ENCODE measurements around the gene MAPK11.

The MAPK11 gene

DNA sequence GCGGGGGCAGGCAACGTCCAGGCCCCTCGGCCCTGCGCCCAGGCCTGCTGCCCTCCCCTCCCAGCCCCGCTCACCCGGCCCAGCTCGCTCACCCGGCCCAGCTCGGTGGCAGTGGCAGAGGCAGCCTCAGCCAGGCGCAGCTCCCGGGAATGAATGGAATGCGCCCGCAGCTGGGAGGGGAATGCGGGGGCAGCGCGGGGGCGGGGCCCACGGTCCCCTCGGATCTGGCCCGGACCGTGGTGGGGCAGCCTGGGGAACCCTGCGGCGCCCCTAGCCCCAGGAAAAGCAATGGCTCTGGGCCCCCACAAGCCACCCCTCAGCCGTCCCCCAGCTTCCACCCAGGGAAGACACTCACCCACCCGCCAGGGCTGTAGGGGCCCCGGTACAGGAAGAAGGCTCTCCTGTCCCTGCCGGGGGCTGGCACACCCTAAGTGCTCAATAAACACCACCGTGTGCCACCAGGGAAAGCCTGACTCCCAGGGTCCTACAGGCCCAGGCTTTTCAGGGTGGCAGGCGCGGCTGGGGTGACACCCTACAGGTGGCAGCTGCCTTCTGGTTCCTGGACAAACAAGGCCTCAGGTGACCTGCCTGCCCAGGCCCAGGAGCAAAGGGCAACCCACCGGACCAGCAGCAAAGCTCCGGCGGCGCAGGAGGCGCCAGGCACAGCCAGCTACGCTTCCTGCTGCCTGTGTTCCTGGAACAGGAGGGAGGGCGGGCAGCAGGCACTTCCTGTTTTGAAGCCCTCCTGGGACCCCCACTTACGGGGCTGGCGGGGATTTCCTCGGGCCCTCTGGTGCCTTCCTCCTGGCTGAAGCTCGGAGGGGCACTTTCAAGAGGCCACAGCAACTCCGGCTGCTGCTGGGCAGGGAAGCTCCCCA lies 23.5 kb upstream of the MAPK11 start:
- Histone ChIP-seq H3K4me3 (ENCODE audit: low read length) (peak overlapping the region; percentile 66), H3K27ac (ENCODE audit: low read length) (peak overlapping the region; percentile 4; the same call in 1 of the 2 replicates), H4K20me1 (ENCODE audit: insufficient read depth, low read length) (peaks cover 67% of the 10 kb centered on the region), H3K27me3 (ENCODE audit: low read depth, low read length) (no peaks in the 10 kb centered on the region), H2AFZ (ENCODE audit: low read depth, low read length) (no peak overlapping the region), H3K9ac (ENCODE audit: low read length) (peak overlapping the region; percentile 31), H3K4me2 (ENCODE audit: low read length) (peak overlapping the region; percentile 79), H3K4me1 (ENCODE audit: low read length) (peaks cover 32% of the 10 kb centered on the region), H3K9me3 (ENCODE audit: insufficient read depth, low read length) (no peaks in the 10 kb centered on the region), H3K36me3 (replicated peaks; ENCODE audit: low read depth, low read length) (no peaks in the 10 kb centered on the region), H3K79me2 (ENCODE audit: low read length) (peaks cover 65% of the 10 kb centered on the region)
- TF ChIP-seq EZH2phosphoT487 (IDR thresholded peaks at IDR 0.05; ENCODE audit: low read depth) (no peak), CTCF (IDR thresholded peaks at IDR 0.05; ENCODE audit: low read depth, low read length) (no peak)

- peak overlapping the region; percentile 66 for H3K4me3 ChIP-seq (ENCODE audit: low read length)
- peak overlapping the region; percentile 79 for H3K4me2 ChIP-seq (ENCODE audit: low read length)
- H3K4me1 ChIP-seq (ENCODE audit: low read length): peaks cover 32% of the 10 kb centered on the region
Observed at GRCh38 chr22:50292643-50293440, 22.7 kb upstream of the MAPK11 start.

GRCh38 chr22:50289942-50290630 lies 19.9 kb upstream of the MAPK11 start:
- Histone ChIP-seq H3K36me3 (replicated peaks; ENCODE audit: low read depth, low read length) (no peaks in the 10 kb centered on the region), H3K4me1 (ENCODE audit: low read length) (peaks cover 32% of the 10 kb centered on the region), H3K9ac (ENCODE audit: low read length) (no peak overlapping the region), H3K4me2 (ENCODE audit: low read length) (no peak overlapping the region), H3K4me3 (ENCODE audit: low read length) (no peak overlapping the region), H4K20me1 (ENCODE audit: insufficient read depth, low read length) (peaks cover 42% of the 10 kb centered on the region), H3K27me3 (ENCODE audit: low read depth, low read length) (no peaks in the 10 kb centered on the region), H3K79me2 (ENCODE audit: low read length) (peaks cover 36% of the 10 kb centered on the region), H2AFZ (ENCODE audit: low read depth, low read length) (no peak overlapping the region), H3K27ac (ENCODE audit: low read length) (no peak overlapping the region), H3K9me3 (ENCODE audit: insufficient read depth, low read length) (no peaks in the 10 kb centered on the region)
- TF ChIP-seq CTCF (IDR thresholded peaks at IDR 0.05; ENCODE audit: low read depth, low read length): no peak
- no peak for TF ChIP-seq EZH2phosphoT487 (IDR thresholded peaks at IDR 0.05; ENCODE audit: low read depth)

More at GRCh38 chr22:50292643-50293440, 22.7 kb upstream of the MAPK11 start:
- Histone ChIP-seq H3K9ac (ENCODE audit: low read length) (peak overlapping the region; percentile 31), H3K27ac (ENCODE audit: low read length) (no peak overlapping the region), H3K27me3 (ENCODE audit: low read depth, low read length) (no peaks in the 10 kb centered on the region), H3K9me3 (ENCODE audit: insufficient read depth, low read length) (no peaks in the 10 kb centered on the region), H2AFZ (ENCODE audit: low read depth, low read length) (no peak overlapping the region), H3K79me2 (ENCODE audit: low read length) (peaks cover 59% of the 10 kb centered on the region), H4K20me1 (ENCODE audit: insufficient read depth, low read length) (peaks cover 59% of the 10 kb centered on the region), H3K36me3 (replicated peaks; ENCODE audit: low read depth, low read length) (no peaks in the 10 kb centered on the region)
- TF ChIP-seq EZH2phosphoT487 (IDR thresholded peaks at IDR 0.05; ENCODE audit: low read depth) (no peak), CTCF (IDR thresholded peaks at IDR 0.05; ENCODE audit: low read depth, low read length) (no peak)

Data from OCI-LY3 (cell line).